VCaP (cell line): ENCODE data around the gene ARHGEF10L.
"Not testable (repeated sequence)": the region's sequence is repeated elsewhere in the genome, so short reads cannot be mapped to it uniquely, and the experiment has no call there.

Source experiments
- H3K27ac ChIP-seq: fragments of 450-650 bp; 2 replicates; pipeline ENCODE4 v1.5.1; 2017
- CTCF ChIP-seq: fragments of 450-650 bp; conservative IDR thresholded peaks from 2 replicates; pipeline ENCODE4 v1.5.1; 2017; ENCODE audit warnings: mild to moderate bottlenecking, moderate library complexity

ARHGEF10L gene

GRCh38 chr1:17743925-17744324, 204.4 kb downstream of the ARHGEF10L start:
- TF ChIP-seq CTCF: no peak

GRCh38 chr1:17744666-17745478, 205.4 kb downstream of the ARHGEF10L start:
- TF ChIP-seq CTCF: no peak
- H3K27ac ChIP-seq: no peak overlapping the region

More at GRCh38 chr1:17743925-17744324, 204.4 kb downstream of the ARHGEF10L start:
- no peak overlapping the region for H3K27ac ChIP-seq

- H3K27ac ChIP-seq: no peak overlapping the region
- TF ChIP-seq CTCF: no peak
These were observed 206.0 kb downstream of the ARHGEF10L start for GRCh38 chr1:17745479-17745955.

GRCh38 chr1:17746281-17746680, 206.8 kb downstream of the ARHGEF10L start:
- not testable (repeated sequence) for H3K27ac ChIP-seq

GRCh38 chr1:17746920-17747319, 207.4 kb downstream of the ARHGEF10L start:
- no peak for TF ChIP-seq CTCF
- no peak overlapping the region for H3K27ac ChIP-seq
